ENCODE results near the gene PTP4A1.
"Not testable (repeated sequence)": the region's sequence is repeated elsewhere in the genome, so short reads cannot be mapped to it uniquely, and the experiment has no call there.

PTP4A1 gene

GRCh38 chr6:63582579-63583231 lies 10.4 kb downstream of the PTP4A1 start:
- DNase-seq (ENCODE audit: low read depth, low spot score), result no peak

- DNase-seq (ENCODE audit: low read depth, low spot score), result no peak
These were observed 11.8 kb downstream of the PTP4A1 start for GRCh38 chr6:63584125-63584514.

GRCh38 chr6:63584566-63584965 lies 12.3 kb downstream of the PTP4A1 start:
- DNase-seq (ENCODE audit: low read depth, low spot score), result no peak

- not testable (repeated sequence) for DNase-seq (ENCODE audit: low read depth, low spot score)
These were observed 13.4 kb downstream of the PTP4A1 start for GRCh38 chr6:63585652-63586051.

- no peak for DNase-seq (ENCODE audit: low read depth, low spot score)
These were observed 17.7 kb downstream of the PTP4A1 start for GRCh38 chr6:63589952-63590411.

- DNase-seq (ENCODE audit: low read depth, low spot score), result no peak
These were observed 20.6 kb downstream of the PTP4A1 start for GRCh38 chr6:63592886-63593285.

GRCh38 chr6:63597141-63598048 lies 25.1 kb downstream of the PTP4A1 start:
- no peak for DNase-seq (ENCODE audit: low read depth, low spot score)

- DNase-seq (ENCODE audit: low read depth, low spot score), result peak; percentile 53
These were observed 26.1 kb downstream of the PTP4A1 start for GRCh38 chr6:63598049-63599036.

- no peak for DNase-seq (ENCODE audit: low read depth, low spot score)
These were observed 27.0 kb downstream of the PTP4A1 start for GRCh38 chr6:63599243-63599642.

GRCh38 chr6:63600136-63600535 lies 27.9 kb downstream of the PTP4A1 start:
- DNase-seq (ENCODE audit: low read depth, low spot score), result no peak

GRCh38 chr6:63609231-63609630 lies 37.0 kb downstream of the PTP4A1 start:
- DNase-seq (ENCODE audit: low read depth, low spot score), result no peak

GRCh38 chr6:63610944-63611343 lies 38.7 kb downstream of the PTP4A1 start:
- no peak for DNase-seq (ENCODE audit: low read depth, low spot score)

GRCh38 chr6:63611560-63611959 lies 39.3 kb downstream of the PTP4A1 start:
- no peak for DNase-seq (ENCODE audit: low read depth, low spot score)

- DNase-seq (ENCODE audit: low read depth, low spot score), result no peak
These were observed 43.3 kb downstream of the PTP4A1 start for GRCh38 chr6:63615590-63615989.

Data from activated CD4-positive, CD25-positive, alpha-beta regulatory T cell treated with anti-CD3 and anti-CD28 coated beads, Interleukin-2, amount 50 U/mL, for 16 hours (primary cell).